ENCODE results near the gene CREB1.
A peak's percentile ranks its signal among the peaks of the same experiment; 100 is the strongest.

The CREB1 gene

GRCh38 chr2:207501802-207502576 lies 27.8 kb upstream of the CREB1 start:
- Histone ChIP-seq H3K9me3 (ENCODE audit: severe bottlenecking) (no peaks in the 10 kb centered on the region), H3K27ac (ENCODE audit: poor library complexity, severe bottlenecking) (no peak overlapping the region), H3K36me3 (ENCODE audit: low read depth) (no peaks in the 10 kb centered on the region), H3K4me3 (ENCODE audit: severe bottlenecking) (no peak overlapping the region), H3K4me1 (ENCODE audit: insufficient read depth, poor library complexity, severe bottlenecking) (peaks cover 32% of the 10 kb centered on the region), H3K27me3 (ENCODE audit: insufficient read depth, poor library complexity, severe bottlenecking) (no peaks in the 10 kb centered on the region)
- ATAC-seq (ENCODE audit: low read depth) (no peak), DNase-seq (ENCODE audit: low spot score) (no peak)
- no peak for TF ChIP-seq CTCF (IDR thresholded peaks at IDR 0.05; ENCODE audit: poor library complexity, severe bottlenecking)

- DNase-seq (ENCODE audit: low spot score) (no peak), ATAC-seq (ENCODE audit: low read depth) (no peak)
- no peaks in the 10 kb centered on the region for H3K36me3 ChIP-seq (ENCODE audit: low read depth)
- H3K9me3 ChIP-seq (ENCODE audit: severe bottlenecking): no peaks in the 10 kb centered on the region
- H3K27ac ChIP-seq (ENCODE audit: poor library complexity, severe bottlenecking): no peak overlapping the region
- H3K27me3 ChIP-seq (ENCODE audit: insufficient read depth, poor library complexity, severe bottlenecking): no peaks in the 10 kb centered on the region
- H3K4me1 ChIP-seq (ENCODE audit: insufficient read depth, poor library complexity, severe bottlenecking): peaks cover 33% of the 10 kb centered on the region
- H3K4me3 ChIP-seq (ENCODE audit: severe bottlenecking): no peak overlapping the region
- no peak for TF ChIP-seq CTCF (IDR thresholded peaks at IDR 0.05; ENCODE audit: poor library complexity, severe bottlenecking)
These were observed 27.1 kb upstream of the CREB1 start for GRCh38 chr2:207502577-207503198.

- Histone ChIP-seq H3K4me3 (ENCODE audit: severe bottlenecking) (no peak overlapping the region), H3K9me3 (ENCODE audit: severe bottlenecking) (no peaks in the 10 kb centered on the region), H3K27me3 (ENCODE audit: insufficient read depth, poor library complexity, severe bottlenecking) (no peaks in the 10 kb centered on the region), H3K36me3 (ENCODE audit: low read depth) (no peaks in the 10 kb centered on the region), H3K27ac (ENCODE audit: poor library complexity, severe bottlenecking) (no peak overlapping the region), H3K4me1 (ENCODE audit: insufficient read depth, poor library complexity, severe bottlenecking) (peaks cover 33% of the 10 kb centered on the region)
- no peak for TF ChIP-seq CTCF (IDR thresholded peaks at IDR 0.05; ENCODE audit: poor library complexity, severe bottlenecking)
- ATAC-seq (ENCODE audit: low read depth) (no peak), DNase-seq (ENCODE audit: low spot score) (no peak)
These were observed 26.5 kb upstream of the CREB1 start for GRCh38 chr2:207503234-207503633.

GRCh38 chr2:207504513-207505170 lies 25.1 kb upstream of the CREB1 start:
- peaks cover 33% of the 10 kb centered on the region for H3K4me1 ChIP-seq (ENCODE audit: insufficient read depth, poor library complexity, severe bottlenecking)
- ATAC-seq (ENCODE audit: low read depth) (peak; percentile 28; the same call in 2 of the 3 replicates), DNase-seq (ENCODE audit: low spot score) (no peak)
- no peaks in the 10 kb centered on the region for H3K27me3 ChIP-seq (ENCODE audit: insufficient read depth, poor library complexity, severe bottlenecking)
- H3K9me3 ChIP-seq (ENCODE audit: severe bottlenecking): no peaks in the 10 kb centered on the region
- no peak for TF ChIP-seq CTCF (IDR thresholded peaks at IDR 0.05; ENCODE audit: poor library complexity, severe bottlenecking)
- peak overlapping the region; percentile 89 for H3K27ac ChIP-seq (ENCODE audit: poor library complexity, severe bottlenecking)
- H3K36me3 ChIP-seq (ENCODE audit: low read depth): no peaks in the 10 kb centered on the region
- H3K4me3 ChIP-seq (ENCODE audit: severe bottlenecking): no peak overlapping the region

Measured in RWPE2 (cell line).